ENCODE data around the gene AP1M1.
A peak's percentile ranks its signal among the peaks of the same experiment; 100 is the strongest.

The AP1M1 gene

GRCh38 chr19:16257509-16258002 lies 59.8 kb downstream of the AP1M1 start:
- TF ChIP-seq ZFP3 (CRISPR knock-in tag; IDR thresholded peaks at IDR 0.05) (peak; percentile 96), ISL1 (CRISPR knock-in tag; IDR thresholded peaks at IDR 0.05) (no peak)
- no peak for ATAC-seq

GRCh38 chr19:16258440-16258903 lies 60.8 kb downstream of the AP1M1 start:
- TF ChIP-seq ZC3H10 (CRISPR knock-in tag; IDR thresholded peaks at IDR 0.05): no peak
- no peak for TF ChIP-seq BACH2 (CRISPR knock-in tag; IDR thresholded peaks at IDR 0.05; ENCODE audit: borderline replicate concordance)
- TF ChIP-seq ZFP30 (CRISPR knock-in tag; IDR thresholded peaks at IDR 0.05): no peak
- TF ChIP-seq ZNF8 (CRISPR knock-in tag; IDR thresholded peaks at IDR 0.05): no peak
- no peak for TF ChIP-seq TOX (CRISPR knock-in tag; IDR thresholded peaks at IDR 0.05; ENCODE audit: borderline replicate concordance)
- no peak for TF ChIP-seq RARB (CRISPR knock-in tag; IDR thresholded peaks at IDR 0.05)
- no peak for TF ChIP-seq ZNF565 (CRISPR knock-in tag; conservative IDR thresholded peaks at IDR 0.05; ENCODE audit: low read depth)
- TF ChIP-seq, protein P1, sequence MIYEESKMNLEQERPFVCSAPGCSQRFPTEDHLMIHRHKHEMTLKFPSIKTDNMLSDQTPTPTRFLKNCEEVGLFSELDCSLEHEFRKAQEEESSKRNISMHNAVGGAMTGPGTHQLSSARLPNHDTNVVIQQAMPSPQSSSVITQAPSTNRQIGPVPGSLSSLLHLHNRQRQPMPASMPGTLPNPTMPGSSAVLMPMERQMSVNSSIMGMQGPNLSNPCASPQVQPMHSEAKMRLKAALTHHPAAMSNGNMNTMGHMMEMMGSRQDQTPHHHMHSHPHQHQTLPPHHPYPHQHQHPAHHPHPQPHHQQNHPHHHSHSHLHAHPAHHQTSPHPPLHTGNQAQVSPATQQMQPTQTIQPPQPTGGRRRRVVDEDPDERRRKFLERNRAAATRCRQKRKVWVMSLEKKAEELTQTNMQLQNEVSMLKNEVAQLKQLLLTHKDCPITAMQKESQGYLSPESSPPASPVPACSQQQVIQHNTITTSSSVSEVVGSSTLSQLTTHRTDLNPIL (CRISPR knock-in tag; IDR thresholded peaks at IDR 0.05; ENCODE audit: low read depth): no peak
- TF ChIP-seq, protein P2, sequence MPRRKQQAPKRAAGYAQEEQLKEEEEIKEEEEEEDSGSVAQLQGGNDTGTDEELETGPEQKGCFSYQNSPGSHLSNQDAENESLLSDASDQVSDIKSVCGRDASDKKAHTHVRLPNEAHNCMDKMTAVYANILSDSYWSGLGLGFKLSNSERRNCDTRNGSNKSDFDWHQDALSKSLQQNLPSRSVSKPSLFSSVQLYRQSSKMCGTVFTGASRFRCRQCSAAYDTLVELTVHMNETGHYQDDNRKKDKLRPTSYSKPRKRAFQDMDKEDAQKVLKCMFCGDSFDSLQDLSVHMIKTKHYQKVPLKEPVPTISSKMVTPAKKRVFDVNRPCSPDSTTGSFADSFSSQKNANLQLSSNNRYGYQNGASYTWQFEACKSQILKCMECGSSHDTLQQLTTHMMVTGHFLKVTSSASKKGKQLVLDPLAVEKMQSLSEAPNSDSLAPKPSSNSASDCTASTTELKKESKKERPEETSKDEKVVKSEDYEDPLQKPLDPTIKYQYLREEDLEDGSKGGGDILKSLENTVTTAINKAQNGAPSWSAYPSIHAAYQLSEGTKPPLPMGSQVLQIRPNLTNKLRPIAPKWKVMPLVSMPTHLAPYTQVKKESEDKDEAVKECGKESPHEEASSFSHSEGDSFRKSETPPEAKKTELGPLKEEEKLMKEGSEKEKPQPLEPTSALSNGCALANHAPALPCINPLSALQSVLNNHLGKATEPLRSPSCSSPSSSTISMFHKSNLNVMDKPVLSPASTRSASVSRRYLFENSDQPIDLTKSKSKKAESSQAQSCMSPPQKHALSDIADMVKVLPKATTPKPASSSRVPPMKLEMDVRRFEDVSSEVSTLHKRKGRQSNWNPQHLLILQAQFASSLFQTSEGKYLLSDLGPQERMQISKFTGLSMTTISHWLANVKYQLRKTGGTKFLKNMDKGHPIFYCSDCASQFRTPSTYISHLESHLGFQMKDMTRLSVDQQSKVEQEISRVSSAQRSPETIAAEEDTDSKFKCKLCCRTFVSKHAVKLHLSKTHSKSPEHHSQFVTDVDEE (CRISPR knock-in tag; IDR thresholded peaks at IDR 0.05): no peak
- TF ChIP-seq OSR1 (CRISPR knock-in tag; IDR thresholded peaks at IDR 0.05): no peak
- ATAC-seq: no peak; the same call in 2 of the 3 replicates

GRCh38 chr19:16259385-16260159 lies 61.9 kb downstream of the AP1M1 start:
- no peak for ATAC-seq
- TF ChIP-seq, protein P3, sequence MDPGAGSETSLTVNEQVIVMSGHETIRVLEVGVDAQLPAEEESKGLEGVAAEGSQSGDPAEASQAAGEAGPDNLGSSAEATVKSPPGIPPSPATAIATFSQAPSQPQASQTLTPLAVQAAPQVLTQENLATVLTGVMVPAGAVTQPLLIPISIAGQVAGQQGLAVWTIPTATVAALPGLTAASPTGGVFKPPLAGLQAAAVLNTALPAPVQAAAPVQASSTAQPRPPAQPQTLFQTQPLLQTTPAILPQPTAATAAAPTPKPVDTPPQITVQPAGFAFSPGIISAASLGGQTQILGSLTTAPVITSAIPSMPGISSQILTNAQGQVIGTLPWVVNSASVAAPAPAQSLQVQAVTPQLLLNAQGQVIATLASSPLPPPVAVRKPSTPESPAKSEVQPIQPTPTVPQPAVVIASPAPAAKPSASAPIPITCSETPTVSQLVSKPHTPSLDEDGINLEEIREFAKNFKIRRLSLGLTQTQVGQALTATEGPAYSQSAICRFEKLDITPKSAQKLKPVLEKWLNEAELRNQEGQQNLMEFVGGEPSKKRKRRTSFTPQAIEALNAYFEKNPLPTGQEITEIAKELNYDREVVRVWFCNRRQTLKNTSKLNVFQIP (CRISPR knock-in tag; IDR thresholded peaks at IDR 0.05; ENCODE audit: borderline replicate concordance, low read depth): no peak
- TF ChIP-seq ZNF70 (CRISPR knock-in tag; IDR thresholded peaks at IDR 0.05): no peak
- no peak for TF ChIP-seq ZNF565 (CRISPR knock-in tag; conservative IDR thresholded peaks at IDR 0.05; ENCODE audit: low read depth)
- TF ChIP-seq, protein P2 (CRISPR knock-in tag; IDR thresholded peaks at IDR 0.05): no peak
- TF ChIP-seq RARB (CRISPR knock-in tag; IDR thresholded peaks at IDR 0.05): no peak
- no peak for TF ChIP-seq ISL1 (CRISPR knock-in tag; IDR thresholded peaks at IDR 0.05)
- no peak for TF ChIP-seq OSR1 (CRISPR knock-in tag; IDR thresholded peaks at IDR 0.05)

- TF ChIP-seq ZC3H10 (CRISPR knock-in tag; IDR thresholded peaks at IDR 0.05) (no peak), ZNF70 (CRISPR knock-in tag; IDR thresholded peaks at IDR 0.05) (peak; percentile 100)
- no peak for ATAC-seq
Observed at GRCh38 chr19:16260160-16260811, 62.6 kb downstream of the AP1M1 start.

- ATAC-seq: no peak
- TF ChIP-seq ZNF70 (CRISPR knock-in tag; IDR thresholded peaks at IDR 0.05) (peak; percentile 98), TOX (CRISPR knock-in tag; IDR thresholded peaks at IDR 0.05; ENCODE audit: borderline replicate concordance) (no peak)
Observed at GRCh38 chr19:16260812-16261161, 63.1 kb downstream of the AP1M1 start.
